GM18520 (cell line): ENCODE results near the gene TRMT10C.
"Not testable (repeated sequence)": the region's sequence is repeated elsewhere in the genome, so short reads cannot be mapped to it uniquely, and the experiment has no call there.

ENCODE experiments used
- ATAC-seq: cut with Tn5 transposase; IDR thresholded peaks from one replicate; pipeline ENCODE4 v1.9.1; 2021; ENCODE audit not compliant: unreplicated experiment

Gene TRMT10C

DNA sequence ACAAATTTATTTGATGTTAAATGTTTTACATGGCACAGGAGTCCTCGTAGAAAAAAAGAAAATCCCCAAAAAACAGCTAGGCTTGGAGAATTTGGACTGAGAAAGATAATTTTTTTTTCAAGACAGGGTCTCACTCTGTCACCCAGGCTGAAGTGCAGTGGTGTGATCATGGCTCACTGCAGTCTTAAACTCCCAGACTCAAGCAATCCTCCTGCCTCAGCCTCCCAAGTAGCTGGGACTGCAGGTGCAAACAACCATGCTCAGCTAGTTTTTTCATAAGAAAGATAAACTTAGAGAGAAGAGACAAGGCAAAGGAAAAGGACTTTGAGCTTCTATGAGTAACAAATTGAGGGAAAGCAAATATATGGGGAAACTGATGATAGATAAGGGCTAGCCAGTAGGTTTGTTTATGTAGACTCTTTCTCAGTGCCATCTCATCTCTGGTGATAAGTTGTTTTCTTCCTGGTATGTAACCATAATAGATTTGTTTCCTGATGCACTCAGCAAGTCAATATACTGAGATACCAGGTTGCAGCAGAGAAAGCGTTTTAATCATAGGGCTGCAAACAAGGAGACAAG lies 13.1 kb upstream of the TRMT10C start:
- ATAC-seq, result no peak

DNA sequence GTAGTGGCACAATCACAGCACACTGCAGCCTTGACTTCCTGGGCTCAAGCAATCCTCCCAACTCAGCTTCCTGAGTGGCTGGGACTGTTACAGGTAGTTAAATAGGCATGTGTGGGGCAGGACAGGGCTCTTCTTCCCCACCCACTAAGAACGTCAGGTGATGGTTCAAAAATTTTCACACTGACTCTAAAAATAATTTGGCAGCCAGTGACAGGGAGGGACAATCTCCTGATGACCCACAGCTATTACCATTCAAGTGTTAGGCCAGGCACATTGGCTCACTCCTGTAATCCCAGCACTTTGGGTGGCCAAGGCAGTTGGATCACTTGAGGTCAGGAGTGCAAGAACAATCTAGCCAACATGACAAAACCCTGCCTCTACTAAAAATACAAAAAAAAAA lies 12.2 kb upstream of the TRMT10C start:
- no peak for ATAC-seq

DNA sequence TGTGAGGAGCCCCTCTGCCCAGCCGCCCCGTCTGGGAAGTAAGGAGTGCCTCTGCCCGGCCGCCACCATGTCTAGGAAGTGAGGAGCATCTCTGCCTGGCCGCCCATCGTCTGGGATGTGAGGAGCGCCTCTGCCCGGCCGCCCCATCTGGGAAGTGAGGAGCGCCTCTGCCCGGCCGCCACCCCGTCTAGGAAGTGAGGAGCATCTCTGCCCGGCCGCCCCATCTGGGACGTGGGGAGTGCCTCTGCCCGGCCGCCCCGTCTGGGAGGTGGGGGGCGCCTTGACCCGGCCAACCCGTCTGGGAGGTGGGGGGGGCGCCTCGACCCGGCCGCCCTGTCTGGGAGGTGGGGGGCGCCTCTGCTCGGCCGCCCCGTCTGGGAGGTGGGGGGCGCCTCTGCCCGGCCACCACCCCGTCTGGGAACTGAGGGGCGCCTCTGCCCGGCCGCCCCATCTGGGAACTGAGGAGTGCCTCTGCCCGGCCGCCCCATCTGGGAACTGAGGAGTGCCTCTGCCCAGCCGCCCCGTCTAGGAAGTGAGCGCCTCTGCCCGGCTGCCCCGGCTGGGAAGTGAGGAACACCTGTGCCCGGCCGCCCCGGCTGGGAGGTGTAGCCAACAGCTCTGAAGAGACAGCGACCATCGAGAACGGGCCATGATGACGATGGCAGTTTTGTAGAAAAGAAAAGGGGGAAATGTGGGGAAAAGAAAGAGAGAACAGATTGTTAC lies 10.1 kb upstream of the TRMT10C start:
- ATAC-seq, result not testable (repeated sequence)

DNA sequence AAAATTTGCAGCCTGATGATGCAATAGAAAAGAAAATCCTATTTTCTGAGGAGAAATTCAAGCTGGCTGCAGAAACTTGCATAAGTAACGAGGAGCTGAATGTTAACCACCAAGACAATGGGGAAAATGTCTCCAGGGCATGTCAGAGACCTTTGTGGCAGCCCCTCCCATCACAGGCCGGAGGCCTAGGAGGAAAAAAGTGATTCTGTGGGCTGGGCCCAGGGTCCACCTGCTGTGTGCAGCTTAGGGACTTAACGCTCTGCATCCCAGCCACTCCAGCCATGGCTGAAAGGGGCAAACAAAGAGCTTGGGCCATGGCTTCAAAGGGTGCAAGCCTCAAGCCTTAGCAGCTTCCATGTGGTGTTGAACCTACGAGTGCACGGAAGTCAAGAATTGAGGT lies 8.3 kb upstream of the TRMT10C start:
- ATAC-seq, result not testable (repeated sequence)

DNA sequence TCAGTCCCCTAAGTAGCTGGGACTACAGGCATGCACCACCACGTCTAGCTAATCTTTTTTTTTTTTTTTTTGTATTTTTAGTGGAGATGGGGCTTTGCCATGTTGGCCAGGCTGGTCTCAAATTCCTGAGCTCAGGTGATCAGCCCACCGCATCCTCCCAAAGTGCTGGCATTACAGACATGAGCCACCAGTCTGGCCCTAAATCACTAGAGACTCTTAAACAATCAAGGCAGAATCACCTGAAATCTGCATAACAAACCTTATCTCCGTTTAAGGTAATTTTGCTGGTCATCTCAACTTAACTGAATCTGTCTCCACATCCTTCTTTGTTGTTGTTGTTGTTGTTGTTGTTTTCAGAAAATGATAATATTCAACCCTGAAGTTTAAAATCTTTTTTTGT lies 5.6 kb upstream of the TRMT10C start:
- no peak for ATAC-seq

DNA sequence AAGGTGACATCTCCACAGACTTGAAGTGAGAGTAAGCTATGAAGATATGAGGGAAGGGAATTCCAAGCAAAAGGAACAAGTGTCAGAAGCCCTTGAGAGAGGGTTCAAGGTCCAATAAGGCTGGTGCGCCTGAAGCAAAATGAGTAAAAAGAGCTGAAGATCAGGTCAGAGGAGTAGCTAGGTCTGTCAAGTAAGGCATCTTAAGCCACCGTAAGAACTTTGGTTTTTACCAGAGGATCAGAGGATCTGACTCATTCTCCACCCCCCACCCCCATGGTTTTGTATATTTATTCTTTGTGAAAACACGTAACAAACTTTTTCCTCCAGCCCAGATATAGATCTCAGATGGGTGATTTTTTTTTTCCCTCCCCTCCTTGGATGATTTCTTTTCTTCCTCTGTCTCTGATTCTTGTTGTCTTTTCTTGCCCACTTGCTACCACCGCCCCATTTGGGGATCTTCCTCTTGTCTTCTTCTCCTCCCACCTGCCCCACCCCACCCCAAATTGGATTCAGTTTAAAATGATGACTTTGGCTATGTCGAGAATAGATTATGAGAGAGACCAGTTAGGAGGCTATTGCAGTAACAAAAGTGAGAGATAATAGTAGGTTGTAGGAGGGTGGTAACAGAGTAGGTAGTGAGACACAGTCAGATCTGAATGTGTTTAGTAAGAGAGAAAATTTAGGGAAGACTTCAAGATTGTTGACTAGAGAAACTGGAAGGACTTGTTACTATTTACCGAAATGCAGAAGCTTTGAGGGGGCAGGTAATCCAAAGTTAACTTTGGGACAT lies 6.1 kb downstream of the TRMT10C start:
- no peak for ATAC-seq

DNA sequence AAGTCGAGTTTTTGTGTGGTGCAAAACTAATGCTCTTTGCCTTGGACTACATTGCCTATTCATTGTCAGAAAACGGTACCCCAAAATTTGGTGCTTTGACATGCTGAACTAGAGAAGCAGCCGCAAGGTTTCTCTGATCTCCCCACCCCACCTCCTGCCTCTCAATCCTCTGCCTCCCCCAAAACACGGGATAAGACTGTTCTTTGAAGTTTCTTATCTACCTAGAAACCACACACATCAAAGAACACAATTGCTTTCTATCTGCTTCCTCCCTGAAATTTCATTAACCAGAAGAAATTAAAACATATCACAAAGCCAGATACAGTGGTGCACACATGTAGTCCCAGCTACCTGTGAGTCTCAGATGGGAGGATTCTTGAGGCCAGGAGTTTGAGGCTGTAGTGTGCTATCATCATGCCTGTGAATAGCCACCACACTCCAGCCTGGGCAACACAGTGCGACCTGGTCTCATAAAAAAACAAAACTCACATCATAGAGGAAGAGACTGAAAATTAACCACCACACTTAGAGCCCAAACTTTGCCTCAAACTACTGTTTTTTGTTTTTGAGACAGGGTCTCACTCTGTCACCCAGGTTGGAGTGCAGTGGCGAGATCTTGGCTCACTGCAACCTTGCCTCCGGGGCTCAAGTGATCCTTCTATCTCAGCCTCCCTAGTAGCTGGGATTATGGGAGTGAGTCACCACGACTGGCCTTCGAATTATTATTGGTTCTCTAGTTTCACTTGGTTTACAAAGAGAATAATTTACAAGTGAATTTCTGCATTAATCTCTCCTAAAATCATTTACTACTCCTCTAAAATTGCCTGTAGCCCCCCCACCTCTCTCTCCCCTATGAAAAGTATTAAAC lies 9.6 kb downstream of the TRMT10C start:
- ATAC-seq, result no peak

DNA sequence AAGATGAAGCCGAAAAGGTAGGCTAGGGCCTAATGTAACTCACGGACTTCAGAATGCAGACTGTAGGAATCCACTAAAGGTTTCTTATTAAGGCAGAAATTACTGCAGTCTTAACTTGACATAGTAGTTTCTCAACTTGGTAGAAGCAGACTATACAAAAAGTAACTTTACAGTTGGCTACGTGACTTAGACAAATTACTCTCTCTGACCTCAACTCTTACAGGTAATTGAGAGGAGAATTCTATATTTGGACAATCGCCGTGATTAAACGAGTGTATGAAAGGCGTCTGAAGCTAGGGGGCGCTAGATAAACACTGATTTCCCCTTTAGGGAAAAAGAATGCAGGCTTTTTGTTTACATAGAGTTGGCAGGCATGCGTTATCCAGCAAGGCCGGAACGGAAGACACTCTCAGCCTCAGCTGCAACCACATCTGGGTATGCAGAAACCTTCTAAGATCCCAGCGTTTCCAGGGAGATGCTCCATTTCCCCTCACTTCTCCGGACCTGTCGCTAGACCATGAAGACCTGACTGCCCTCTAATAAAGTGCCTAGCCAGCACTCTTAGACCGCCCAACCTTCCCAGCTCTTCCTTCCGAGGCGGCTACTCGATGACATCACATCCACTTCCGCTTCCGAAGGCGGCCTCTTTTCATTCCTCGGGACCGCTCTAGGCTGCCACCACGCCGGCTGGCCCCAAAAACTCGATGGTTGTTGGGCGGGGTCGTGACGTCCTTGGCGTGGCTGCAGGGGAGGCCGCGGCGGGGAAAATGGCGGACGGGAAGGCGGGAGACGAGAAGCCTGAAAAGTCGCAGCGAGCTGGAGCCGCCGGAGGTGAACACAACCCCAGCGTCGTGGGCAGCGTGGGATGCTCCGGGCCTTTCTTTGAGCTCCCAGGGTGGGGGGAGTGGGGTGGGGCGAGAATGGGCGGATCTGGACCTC lies 12.1 kb downstream of the TRMT10C start, which contains the start of gene PCNP:
TSS of gene PCNP (plus strand) at position 732 of the 939 bp plus-strand sequence. CDS start at position 768, 36 bp downstream.
- ATAC-seq, result peak; percentile 84

DNA sequence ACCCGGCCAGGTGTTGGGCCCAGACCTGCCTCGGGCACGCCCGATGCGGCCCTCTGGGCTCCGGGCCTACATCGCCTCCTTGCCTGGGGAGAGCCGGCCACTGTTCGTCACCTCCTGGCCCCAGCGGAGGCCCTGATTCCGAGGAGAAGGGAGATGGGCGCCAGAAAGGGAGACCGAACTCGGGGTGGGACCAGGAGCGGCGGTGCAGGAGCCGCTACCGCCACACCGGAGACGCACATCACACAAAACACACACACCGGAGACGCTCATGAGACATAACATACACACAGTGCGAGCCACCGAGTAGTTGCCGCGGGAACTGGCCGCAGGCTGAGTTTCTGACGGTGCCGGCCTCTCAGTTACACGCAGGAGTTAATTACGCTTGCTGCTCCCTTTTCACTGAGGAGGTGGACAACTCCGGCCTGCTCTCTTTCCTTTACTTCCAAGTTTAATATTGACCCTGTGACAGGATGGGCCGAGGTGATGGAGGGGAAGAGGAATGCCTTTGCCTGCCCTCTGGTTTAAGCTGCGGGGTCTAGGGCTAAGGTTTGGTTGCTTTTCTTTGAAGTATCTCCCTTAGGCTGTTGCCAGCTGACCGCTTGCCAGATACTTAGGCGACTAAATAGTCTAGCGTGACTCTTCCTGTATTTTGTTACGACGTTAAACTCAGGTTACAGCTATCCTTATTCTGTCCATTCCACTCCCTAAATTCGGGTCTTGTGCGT lies 12.9 kb downstream of the TRMT10C start:
- peak; percentile 31 for ATAC-seq

DNA sequence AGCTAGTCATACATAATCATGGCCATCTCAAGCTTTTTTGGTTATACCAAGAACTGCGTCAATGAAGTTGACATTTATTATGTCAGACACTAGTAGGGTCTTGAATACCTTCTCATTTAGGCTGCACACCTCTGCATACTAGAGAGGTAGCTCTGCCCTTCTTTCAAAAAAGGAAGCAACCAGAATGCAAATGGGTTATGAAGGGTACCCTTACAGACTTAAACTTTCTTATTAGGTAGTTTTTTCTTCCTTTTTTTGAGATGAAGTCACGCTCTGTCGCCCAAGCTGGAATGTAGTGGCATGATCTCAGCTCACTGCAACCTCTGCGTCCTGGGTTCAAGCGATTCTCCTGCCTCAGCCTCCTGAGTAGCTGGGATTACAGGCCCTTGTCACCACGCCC lies 15.6 kb downstream of the TRMT10C start:
- no peak for ATAC-seq

DNA sequence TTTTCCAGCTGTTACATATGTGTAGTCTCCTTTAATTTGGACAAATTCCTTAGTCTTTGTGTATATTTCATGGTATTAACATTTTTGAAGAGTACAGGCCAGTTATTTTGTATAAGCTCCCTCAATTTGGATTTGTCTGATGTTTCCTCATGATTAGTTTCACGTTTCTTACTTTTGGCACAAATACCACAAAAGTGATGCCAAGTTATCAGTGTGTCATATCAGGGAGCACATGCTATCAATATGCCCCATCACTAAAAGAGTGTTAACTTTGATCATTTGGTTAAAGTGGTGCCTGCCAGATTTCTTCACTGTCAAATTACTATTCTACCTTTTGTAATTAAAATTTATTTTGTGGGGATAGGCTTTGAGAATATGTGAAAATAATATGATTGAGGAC lies 26.9 kb downstream of the TRMT10C start:
- no peak for ATAC-seq

DNA sequence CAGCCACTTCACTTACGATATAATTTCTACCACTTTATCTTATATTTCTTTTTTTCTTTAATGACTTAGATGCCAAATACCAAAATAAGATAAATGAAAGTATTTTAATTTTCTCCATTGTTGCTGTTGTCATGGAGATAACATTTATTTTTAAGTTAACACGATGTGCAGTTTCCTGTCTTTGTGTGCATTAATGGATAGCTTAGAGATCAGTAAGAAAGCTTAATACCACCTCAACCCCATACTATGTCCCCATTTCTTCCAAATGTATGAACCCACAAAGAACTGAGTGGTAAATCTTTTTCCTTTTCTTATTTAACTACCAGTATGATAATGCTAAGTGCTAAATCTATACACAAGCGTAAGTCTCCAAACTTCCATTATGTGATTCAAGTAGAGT lies 29.4 kb downstream of the TRMT10C start:
- ATAC-seq, result no peak

DNA sequence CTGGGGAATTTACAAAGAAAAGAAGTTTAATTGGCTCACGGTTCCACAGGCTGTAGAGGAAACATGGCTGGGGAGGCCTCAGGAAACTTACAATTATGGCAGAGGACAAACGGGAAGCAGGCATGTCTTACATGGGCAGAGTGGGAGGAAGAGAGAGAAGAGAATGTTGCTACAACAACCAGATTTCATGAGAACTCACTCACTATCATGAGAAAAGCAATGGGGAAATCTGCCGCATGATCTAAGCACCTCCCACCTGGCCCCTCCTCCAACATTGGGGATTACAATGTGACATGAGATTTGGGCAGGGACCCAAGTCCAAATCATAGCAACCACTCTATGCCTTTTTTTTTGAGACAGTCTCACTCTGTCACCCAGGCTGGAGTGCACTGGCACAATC lies 41.1 kb downstream of the TRMT10C start:
- no peak for ATAC-seq

DNA sequence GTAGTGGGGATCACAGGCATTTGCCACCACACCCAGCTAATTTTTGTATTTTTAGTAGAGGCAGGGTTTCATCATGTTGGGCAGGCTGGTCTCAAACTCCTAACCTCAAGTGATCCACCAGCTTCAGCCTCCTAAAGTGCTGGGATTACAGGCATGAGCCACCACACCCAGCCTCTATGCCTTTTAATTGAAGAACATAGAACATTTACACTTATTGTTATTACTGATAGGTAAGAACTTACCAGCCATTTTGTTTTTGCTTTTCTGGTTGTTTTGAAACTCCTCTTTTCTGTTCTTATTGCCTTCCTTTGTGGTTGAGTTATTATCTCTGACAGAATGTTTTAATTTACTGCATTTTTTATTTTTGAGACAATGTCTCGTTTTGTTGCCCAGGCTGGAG lies 41.5 kb downstream of the TRMT10C start:
- ATAC-seq, result no peak

DNA sequence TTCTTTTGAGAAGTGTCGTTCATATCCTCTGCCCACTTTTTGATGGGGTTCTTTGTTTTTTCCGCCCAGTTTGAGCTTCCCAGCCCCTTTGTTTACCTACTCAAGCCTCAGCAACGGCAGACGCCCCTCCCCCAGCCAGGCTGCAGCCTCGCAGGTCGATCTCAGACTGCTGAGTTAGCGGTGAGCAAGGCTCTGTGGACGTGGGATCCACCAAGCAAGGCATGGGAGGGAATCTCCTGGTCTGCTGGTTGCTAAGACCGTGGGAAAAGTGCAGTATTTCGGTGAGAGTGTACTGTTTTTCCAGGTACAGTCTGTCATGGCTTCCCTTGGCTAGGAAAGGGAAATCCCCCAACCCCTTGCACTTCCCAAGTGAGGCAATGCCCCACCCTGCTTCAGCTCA lies 43.7 kb downstream of the TRMT10C start:
- ATAC-seq, result not testable (repeated sequence)

DNA sequence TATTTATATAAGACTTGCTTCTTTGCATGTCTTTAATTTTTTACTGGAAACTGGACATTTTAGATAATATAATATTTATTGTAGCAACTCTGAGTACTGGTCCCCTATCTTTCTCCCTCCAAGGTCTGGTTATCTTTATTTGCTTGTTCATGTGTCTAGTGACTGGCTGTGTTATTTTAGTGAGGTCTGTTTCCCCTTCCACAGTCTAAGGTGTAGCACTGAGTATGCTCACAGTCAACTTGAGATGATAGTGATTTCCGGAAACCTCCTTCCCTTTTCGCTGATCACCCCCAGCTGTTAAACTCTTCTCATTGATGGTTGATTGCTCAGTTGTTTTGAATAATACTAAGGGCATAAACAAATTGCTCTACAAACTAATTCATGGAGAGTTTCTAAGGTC lies 49.4 kb downstream of the TRMT10C start:
- ATAC-seq, result peak; percentile 53

DNA sequence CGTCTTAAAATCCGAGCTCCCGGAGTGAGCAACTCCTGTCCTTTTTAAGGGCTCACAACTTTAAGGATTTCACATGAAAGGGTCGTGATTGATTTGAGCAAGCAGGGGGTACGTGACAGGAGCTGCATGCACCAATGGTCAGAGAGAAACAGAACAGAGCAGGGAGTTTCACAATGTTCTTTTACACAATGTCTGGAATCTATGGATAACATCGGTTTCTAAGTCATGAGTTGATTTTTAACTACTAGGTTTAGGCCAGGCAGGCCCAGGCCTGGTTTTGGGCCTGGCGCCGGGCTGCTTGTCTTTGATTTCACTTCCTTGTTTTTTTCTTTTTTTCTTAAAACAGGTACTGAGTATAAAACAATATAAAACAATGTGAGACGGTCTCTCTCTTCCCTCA lies 51.3 kb downstream of the TRMT10C start:
- ATAC-seq, result not testable (repeated sequence)

DNA sequence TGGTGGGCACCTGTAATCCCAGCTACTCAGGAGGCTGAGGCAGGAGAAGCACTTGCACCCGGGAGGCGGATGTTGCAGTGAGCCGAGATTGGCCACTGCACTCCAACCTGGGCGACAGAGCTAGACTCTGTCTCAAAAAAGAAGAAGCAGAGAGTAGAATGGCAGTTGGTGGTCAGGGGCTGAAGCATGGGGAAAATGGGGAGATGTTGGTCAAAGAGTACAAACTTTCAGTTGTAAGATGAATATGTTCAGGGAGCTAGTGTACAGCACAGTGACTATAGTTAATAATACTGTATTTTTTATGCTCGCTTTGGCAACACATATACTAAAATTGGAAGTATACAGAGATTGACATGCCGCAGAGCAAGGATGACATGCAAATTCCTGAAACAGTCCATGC lies 53.9 kb downstream of the TRMT10C start:
- ATAC-seq, result no peak
